Endometrium (tissue), 2 donors: ENCODE measurements around the gene CRTC2.

Experiments
- FAIRE-seq: peaks from 2 replicates; lab custom pipeline; 2012; peaks lifted over from hg19 to GRCh38; lab: Jason Lieb, UNC
- donor health status: control.
- donor health status: control.

The CRTC2 gene

GRCh38 chr1:153945795-153946621 lies 12.4 kb downstream of the CRTC2 start:
- FAIRE-seq: no peak

DNA sequence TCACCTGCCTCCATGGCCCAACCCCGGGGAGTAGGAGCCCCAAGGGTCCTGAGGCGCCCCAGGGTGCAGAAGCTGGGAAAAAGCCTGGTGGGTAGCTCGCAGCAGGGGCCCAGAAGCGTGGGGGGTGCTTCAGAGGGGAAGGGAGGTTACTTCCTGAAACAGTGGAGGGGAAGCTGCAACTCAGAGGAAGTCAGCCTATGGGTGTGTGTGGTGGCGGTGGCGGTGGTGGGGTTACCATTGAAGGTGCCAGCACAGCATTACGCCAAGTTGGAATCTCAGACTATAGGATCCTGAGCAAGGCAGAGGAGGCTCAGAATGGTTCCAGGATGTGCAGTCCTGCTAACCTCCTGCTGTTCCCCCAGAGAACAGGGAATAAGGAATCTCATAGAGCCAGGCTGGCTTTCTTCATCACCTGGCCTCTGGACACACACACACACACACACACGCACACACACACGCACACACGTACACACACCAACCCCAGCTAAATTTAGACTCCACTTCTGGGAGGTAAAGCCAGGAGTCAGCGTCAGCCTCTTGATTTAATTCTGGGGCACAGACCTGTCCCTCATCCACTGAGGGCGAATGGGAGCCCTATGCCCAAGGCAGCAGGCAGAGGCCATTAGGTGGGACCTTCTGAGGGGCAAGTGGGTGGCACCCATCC lies 13.1 kb downstream of the CRTC2 start:
- FAIRE-seq: no peak

DNA sequence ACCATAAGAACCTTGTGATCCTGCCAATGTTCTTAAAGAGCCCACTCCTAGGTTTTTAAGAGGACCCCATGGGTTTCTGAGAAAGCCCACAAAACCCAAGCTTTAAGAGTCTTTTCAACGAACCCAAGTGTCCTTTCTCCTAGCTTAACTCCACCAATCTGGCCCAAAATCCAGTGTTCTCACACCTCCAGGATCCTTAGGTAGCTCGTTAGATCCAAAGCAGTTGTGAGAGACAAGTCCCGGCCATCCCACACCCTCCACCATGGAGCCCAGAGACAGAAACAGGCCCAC lies 13.6 kb downstream of the CRTC2 start:
- FAIRE-seq: no peak

- no peak for FAIRE-seq
These were observed 14.2 kb downstream of the CRTC2 start for GRCh38 chr1:153944005-153944826.

DNA sequence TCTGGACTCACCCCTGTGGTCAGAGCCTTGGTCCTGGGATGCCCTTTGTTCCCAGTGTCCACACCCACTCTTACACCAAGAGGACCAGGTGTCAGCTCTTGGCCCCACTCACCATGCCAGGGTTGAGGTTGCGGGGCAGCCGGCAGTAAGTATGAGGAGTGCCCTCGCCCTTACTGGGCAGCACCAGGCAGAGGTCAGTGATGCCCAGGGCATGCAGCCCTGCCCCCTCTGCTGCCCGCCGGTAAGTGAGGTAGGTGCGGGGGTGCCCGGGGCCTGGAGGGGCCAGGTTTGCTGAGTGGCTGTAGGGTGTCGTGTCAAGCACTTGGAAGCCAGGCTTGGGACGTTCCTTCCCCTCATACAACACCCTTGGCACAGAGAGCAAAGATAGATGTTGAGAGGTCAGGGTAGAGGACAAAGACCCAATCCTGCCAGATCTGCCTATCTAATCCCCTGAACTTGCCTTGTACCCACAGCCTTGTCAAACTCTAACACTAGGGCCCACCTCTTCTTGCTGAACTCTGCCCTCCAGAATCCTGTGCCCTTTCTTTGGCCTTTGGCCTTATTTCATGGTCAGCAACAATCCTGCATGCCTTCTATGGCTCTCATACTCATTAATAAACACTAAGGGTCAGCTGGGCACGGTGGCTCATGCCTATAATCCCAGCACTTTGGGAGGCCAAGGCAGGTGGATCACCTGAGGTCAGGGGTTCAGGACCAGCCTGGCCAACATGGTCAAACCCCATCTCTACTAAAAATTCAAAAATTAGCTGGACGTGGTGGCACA lies 15.5 kb downstream of the CRTC2 start:
- no peak for FAIRE-seq

DNA sequence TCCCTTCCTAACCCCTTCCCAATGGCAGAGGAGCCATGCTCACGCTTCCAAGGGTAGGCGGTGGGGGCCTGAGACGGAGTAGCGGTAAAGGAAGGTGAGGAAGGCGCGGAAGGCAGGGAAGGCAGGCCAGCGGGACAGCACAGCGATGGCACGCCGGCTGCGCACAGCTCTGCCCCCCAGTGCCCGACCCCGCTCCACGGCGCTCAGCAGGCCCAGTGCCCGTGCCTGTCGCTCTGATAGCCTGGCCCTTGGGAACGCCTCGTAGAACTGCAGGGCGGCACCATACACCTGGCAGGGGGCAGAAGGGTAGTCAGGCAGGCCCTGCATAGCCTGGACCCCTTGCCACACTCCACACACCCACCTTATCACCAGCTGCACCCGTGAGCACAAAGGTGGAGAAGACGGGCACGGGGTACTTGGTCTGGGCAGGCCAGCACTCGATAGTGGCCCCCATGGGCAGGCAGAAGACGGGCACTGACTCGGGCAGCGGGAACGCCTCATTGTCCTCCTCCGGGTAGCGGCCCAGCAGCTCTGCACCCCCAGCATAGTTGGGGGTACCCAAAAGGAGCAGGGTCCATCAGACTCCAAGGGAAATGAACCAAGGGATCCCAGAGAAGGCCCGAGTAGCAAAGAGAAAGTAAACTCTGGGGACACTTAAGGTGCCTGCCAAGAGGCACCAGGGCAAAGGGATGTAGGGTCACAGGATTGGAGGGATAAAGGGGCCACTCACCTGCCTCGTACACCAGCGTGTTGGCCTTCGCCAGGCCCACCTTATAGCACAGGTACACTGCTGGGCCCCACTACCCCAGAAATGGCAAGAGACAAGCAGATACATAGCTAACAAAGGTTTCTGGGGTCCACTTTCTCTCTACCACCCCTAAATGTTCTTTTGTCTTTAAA lies 16.3 kb downstream of the CRTC2 start:
- FAIRE-seq: no peak

- no peak for FAIRE-seq
These were observed 17.7 kb downstream of the CRTC2 start for GRCh38 chr1:153940756-153941155.

DNA sequence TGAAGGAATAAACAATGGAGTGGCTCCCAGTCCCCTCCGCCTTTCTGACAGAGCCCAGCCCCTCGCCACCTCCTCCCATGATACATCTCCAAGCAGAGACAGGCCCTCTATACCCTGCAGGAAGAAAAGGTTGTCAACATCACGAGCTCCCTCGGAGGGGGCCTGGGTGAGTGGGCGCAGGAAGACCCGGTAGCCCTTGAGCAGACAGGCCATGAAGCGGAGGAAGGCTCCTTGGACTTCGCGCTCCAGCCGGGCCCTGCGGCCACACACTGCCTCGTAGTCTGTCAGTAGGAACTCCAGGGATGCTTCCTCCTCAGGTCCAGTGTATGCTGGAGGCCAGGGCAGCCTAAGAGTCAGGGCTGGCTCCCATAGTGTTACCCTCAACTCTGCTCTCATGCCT lies 18.9 kb downstream of the CRTC2 start:
- no peak for FAIRE-seq

DNA sequence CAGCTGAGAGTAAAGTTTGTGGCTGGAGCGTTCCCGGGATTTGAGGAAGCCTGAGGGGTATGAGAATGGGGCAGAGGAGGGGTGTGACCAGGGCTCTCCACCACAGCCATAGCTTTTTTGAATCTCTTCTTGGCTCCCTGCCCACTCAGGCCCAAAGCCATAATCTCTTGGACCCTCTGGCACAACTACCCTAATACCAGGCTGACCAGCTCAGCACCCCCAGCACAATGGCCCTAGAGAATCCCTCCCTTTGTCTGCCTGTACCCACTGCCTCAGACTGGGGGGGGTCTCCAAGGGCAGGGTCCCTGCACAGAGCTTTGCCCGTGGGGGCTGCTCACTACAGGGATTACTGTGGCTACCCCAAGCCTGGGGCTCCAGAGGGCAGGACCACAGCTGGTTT lies 19.4 kb downstream of the CRTC2 start:
- no peak for FAIRE-seq

- no peak for FAIRE-seq
These were observed 21.1 kb downstream of the CRTC2 start for GRCh38 chr1:153937331-153937730.

DNA sequence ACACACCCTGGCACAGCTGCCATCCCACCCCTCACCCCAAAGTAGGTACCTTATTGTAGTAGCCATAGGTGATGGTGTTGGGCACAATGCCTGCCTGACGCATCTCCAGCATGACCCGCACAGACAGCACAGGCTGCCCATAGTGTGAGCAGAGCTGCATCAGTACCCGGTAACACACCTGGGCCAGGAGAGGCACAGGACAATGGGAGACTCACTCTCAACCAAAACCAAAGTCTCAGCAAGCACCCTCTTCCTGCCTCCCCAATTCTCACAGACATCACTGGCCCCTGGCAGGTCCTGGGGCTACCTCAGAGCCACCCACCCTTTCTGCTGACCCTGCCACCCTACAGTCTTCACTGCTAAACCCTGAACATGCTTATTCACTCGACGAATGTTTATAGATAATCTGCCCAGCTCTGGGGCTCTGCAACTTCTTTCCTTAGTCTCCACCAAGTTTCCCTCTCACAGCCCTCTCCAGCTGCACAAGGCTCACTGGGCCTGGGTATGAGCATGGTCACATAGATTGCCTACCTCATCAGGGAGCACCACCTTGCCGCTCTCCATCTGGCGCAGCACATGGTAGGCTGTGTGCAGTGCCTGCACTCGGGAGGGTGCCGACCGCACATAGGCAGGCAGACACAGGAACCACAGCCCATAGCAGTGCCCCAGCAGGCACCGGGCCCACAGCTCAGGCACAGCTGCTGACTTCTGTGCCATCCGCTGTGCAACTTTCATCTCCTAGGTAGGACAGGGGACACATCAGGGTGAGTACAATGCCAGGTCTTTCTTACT lies 22.2 kb downstream of the CRTC2 start:
- no peak for FAIRE-seq

GRCh38 chr1:153934746-153935145 lies 23.7 kb downstream of the CRTC2 start:
- FAIRE-seq: no peak

DNA sequence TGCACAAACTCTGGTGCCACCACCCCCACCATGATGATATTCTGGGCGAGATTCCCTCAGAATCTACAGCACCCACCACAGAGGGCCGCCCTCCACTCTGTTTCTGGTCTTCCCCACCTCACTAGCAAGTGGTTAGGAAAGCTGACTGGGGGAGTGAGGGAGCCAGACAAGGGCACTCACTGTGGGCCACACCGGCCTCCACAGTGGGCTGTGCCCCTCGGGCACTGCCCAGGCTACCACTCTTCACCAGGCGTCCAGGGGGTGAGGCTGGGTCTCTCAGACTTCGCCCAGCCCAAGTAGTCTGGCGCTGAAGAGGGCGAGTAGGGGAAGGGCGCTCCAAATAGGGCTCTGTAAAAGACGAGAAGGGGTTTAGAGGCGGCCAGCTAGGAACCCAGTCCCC lies 24.5 kb downstream of the CRTC2 start:
- FAIRE-seq: no peak

- no peak for FAIRE-seq
These were observed 25.0 kb downstream of the CRTC2 start for GRCh38 chr1:153933430-153933829.

DNA sequence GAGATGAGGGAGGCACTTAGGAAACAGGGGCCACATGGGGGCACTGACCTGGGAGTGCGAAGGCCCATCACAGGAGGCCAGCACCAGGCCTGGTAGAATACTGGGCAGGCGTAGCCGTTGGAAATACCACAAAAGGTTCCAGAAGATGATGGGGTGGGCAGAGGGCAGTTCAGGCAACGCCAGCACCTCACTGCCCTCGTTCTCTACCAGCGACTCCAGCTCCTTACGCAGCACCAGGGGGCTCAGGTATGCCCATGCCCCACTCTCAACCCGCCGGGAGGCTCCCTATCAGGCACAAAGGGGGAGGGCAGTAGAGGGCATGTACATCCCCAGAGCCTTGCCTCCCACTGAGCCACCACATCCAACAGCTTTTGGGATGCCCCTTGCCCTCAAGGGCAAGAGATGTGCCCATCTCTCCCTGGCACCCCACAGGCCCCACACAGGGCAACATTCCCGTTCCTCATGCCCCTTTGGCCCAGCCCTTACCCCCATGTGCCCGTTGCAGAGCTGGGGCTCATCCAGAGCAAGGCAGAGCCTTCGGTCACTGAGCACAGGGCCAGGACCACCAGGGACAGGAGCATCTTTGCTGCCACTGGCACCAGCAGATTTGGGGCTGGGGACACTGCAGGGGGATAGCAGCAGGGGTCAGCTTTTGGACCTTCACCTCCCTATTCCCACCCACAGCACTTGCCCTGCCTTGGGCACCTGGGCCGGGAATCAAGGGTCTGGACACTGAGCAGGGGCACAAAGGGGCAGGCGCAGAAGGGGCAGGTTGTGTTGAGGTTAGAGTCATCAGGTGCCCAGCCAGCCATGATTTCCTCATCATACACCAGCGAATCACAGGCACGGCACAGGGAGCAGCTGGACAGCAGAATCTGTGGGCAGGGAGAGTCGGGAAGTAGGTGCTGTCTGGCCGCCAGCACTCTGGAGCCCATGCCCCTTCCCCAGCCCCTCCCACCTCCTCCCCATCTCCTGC lies 26.0 kb downstream of the CRTC2 start:
- no peak for FAIRE-seq

DNA sequence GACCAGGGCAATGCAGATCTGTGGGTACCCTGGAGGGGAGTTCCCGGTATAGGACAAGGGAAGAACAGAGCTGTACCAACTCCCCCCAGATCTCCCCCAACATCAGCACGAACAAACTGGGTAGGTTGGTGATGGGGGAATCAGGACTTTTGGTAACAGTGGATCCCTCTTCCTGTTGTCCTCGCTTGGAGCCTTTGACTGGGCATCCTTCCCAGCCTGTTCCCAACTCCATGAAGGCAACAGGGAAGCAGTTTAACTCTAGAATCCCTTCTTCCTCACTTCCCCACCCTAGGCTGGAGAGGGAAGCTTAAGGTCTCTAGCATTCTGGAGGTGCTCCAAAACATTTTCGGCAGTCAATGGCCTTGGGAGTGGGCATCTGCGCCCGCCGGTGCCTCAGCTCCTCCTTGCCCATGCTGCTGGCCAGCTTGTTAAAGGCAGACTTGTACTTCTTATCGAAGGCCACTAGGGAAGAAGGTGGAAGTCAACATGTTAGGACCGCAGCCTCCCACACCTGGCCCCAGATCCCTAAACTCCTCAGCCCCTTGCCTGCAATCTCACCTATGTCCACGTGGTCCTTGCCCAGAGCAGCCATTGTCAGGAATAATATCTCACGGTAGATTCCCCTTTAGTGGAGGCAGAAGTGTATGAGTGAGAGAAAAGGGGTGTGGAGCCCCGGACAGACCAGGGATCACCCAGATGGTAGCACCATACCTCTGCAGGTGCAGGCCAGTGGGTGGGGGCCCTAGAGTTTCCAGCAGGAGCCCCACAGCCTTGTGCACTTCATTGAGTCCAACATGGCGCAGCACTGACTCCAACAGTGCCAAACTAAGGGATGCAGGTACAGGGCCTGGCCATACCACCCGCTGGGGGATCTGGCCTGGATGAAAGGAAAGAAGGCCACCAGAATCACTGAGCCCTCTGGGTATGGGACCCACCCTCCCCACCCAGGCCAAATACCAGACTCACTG lies 28.1 kb downstream of the CRTC2 start:
- FAIRE-seq: no peak

GRCh38 chr1:153929426-153929825 lies 29.0 kb downstream of the CRTC2 start:
- no peak for FAIRE-seq

- FAIRE-seq: no peak
These were observed 29.5 kb downstream of the CRTC2 start for GRCh38 chr1:153928791-153929341.
